ENCODE results near the gene B4GALT6.

DNA sequence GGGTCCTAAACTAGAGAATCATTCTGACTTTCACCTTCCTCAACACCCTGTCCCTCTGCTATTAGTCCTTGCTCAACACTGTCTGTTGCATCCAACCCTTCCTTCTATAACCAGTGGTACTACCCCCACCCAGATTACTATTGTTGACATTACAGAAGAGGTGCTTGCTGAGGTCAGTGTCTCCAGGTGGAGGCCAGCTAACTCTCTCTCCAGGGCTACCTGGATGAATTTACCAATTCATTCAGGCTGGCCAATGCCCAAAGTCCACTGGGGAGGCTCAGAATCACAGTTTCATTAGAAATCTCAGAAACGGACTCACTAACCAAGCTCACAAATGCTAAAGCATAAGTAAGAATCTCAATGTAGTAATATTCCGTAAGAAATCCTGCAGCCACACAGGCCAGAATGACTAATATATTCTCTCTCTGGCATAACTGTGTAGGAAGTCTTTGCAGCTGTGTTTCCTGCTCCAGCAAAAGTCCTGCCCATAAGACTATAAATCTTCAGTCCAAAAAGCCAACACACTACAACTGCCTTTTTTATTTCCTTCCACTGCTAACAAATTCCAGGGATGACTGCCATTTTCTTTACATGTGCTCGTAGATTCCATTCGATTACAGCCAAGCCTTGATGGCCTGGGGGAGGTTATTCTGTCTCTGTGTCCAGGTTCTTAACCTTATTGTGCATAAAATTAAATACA is 102.7 kb downstream of the B4GALT6 start:
- no peak for TF ChIP-seq POLR2A (IDR thresholded peaks at IDR 0.05)
- TF ChIP-seq, protein P1, sequence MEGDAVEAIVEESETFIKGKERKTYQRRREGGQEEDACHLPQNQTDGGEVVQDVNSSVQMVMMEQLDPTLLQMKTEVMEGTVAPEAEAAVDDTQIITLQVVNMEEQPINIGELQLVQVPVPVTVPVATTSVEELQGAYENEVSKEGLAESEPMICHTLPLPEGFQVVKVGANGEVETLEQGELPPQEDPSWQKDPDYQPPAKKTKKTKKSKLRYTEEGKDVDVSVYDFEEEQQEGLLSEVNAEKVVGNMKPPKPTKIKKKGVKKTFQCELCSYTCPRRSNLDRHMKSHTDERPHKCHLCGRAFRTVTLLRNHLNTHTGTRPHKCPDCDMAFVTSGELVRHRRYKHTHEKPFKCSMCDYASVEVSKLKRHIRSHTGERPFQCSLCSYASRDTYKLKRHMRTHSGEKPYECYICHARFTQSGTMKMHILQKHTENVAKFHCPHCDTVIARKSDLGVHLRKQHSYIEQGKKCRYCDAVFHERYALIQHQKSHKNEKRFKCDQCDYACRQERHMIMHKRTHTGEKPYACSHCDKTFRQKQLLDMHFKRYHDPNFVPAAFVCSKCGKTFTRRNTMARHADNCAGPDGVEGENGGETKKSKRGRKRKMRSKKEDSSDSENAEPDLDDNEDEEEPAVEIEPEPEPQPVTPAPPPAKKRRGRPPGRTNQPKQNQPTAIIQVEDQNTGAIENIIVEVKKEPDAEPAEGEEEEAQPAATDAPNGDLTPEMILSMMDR (IDR thresholded peaks at IDR 0.05), result no peak

All from body of pancreas (tissue), 4 donors.